Measurements from ENCODE around the gene MYOC.
"Not testable (repeated sequence)": the region's sequence is repeated elsewhere in the genome, so short reads cannot be mapped to it uniquely, and the experiment has no call there.

- TF ChIP-seq, protein P1, sequence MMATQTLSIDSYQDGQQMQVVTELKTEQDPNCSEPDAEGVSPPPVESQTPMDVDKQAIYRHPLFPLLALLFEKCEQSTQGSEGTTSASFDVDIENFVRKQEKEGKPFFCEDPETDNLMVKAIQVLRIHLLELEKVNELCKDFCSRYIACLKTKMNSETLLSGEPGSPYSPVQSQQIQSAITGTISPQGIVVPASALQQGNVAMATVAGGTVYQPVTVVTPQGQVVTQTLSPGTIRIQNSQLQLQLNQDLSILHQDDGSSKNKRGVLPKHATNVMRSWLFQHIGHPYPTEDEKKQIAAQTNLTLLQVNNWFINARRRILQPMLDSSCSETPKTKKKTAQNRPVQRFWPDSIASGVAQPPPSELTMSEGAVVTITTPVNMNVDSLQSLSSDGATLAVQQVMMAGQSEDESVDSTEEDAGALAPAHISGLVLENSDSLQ (IDR thresholded peaks at IDR 0.05), result not testable (repeated sequence)
- not testable (repeated sequence) for TF ChIP-seq SUZ12 (IDR thresholded peaks at IDR 0.05); BHLHE40 (IDR thresholded peaks at IDR 0.05; ENCODE audit: borderline replicate concordance); ELF4 (IDR thresholded peaks at IDR 0.05); FOXK2 (IDR thresholded peaks at IDR 0.05); FOXA1 (IDR thresholded peaks at IDR 0.05); FOXM1 (IDR thresholded peaks at IDR 0.05; ENCODE audit: borderline replicate concordance); SP1 (IDR thresholded peaks at IDR 0.05); HDGF (IDR thresholded peaks at IDR 0.05; ENCODE audit: borderline replicate concordance); ZNF384 (IDR thresholded peaks at IDR 0.05); CTBP1 (IDR thresholded peaks at IDR 0.05; ENCODE audit: borderline replicate concordance); ARNT (IDR thresholded peaks at IDR 0.05); L3MBTL2 (conservative IDR thresholded peaks at IDR 0.05)
These were observed 43.3 kb upstream of the MYOC start for GRCh38 chr1:171695772-171696171.
